SKM-1 (cell line): Measurements from ENCODE around the gene CAPRIN1.
"Not testable (repeated sequence)": the region's sequence is repeated elsewhere in the genome, so short reads cannot be mapped to it uniquely, and the experiment has no call there.

ENCODE experiments used
- DNase-seq: peaks from one replicate; lab custom pipeline; 2025; ENCODE audit not compliant: unreplicated experiment; lab: John Stamatoyannopoulos, UW

Gene CAPRIN1

DNA sequence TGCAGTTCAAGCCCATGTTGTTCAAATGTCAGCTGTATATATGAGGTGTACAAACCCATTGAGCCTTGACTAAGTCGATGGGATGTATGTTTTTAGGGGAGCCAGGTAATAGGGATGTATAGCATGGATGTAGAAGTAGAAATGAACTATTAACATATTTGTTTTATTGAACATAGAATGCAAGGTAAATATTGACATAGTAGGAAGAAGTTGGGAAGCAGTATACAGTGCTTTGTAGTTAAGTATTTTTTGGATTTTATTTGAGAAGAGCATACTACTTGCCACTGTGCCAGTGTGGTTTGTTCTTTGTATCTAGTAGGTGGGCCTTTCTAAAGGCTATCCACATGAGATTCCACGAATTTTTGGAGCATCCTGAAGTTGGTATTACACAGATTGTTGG lies 33.1 kb downstream of the CAPRIN1 start:
- no peak for DNase-seq

GRCh38 chr11:34086554-34087283 lies 35.2 kb downstream of the CAPRIN1 start:
- DNase-seq = no peak

DNA sequence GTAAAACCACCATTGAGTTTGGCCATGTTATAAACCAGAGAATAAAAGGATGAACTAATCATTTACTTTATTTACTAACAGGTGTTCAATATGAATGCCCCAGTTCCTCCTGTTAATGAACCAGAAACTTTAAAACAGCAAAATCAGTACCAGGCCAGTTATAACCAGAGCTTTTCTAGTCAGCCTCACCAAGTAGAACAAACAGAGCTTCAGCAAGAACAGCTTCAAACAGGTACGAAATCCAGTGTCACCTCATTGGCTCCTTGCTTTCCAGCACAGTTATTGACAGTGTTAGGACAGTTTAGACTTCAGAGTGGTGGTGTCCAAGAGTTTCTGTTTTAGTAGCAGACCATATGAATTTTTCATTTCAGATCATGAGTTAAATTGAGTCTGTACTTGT lies 40.3 kb downstream of the CAPRIN1 start:
- no peak for DNase-seq

DNA sequence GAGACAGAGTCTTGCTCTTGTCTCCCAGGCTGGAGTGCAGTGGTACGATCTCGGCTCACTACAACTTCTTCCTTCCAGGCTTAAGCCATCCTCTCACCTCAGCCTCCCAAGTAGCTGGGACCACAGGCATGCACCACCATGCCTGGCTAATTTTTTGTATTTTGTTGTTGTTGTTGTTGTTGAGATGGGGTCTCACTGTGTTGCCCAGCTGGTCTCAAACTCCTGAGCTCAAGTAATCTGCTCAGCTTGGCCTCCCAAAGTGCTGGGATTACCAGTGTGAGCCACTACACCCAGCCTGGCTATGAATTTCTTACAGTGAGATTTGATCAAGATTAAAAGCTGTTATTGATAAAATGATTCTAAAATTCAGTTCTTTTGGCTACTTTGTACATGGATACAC lies 43.4 kb downstream of the CAPRIN1 start:
- DNase-seq = not testable (repeated sequence)

- no peak for DNase-seq
Observed at GRCh38 chr11:34098813-34099212, 47.3 kb downstream of the CAPRIN1 start.

DNA sequence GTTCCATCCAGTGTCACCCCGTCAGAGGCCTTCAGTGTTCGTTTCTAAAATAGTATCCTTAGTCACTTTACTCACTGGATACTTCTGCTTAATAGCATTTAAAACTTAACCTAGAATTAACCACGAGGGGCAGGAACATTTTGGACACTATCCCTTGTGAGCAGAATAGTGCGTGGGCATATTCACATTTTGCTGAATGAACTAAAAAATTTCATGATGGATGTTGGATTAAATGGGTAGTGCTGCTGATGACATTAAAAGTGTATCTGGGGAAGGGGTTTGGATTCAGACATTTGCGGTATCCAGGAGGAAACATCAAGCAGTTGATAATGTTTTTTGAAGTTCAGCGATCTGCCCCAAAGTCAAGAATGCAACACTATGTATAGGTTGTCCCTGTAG lies 53.1 kb downstream of the CAPRIN1 start:
- no peak for DNase-seq

DNA sequence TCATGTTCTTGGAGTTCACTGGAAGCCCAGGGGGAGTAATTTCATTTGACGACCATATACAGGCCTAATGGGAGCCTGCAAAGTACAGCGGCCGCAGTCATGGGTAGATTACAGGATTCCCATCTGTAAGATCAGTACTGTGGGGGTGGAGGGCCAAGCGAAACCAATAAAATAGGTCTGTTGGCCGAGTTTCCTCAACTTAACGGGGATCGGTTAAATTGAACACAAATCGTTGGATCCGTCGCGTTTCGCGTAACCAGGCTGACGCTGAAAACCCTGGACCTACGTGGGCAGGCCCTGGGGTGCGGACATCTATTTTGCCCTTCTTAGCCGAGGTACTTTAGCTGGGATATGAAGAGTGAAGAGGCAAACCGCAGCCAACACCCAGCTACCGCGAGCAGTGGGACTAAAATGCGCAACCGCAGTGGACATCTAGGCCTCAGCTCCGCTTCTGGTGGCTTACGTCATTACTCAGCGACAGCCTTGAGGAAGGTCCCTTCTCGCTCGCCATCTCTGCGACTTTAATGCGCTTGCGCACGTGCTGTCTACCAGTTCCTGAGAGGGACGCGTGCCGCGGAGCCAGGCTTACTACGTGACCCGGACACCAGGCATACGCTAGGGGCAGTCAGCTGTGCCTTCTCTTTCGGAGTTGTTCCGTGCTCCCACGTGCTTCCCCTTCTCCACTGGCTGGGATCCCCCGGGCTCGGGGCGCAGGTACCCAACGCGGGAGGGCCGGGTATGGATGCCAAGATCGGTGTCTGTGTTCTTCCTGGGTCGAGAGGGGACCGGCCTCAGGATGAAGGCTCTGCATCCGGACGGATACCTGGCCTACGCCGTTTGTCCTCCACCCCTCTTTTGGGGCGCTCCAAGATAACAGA lies 53.8 kb downstream of the CAPRIN1 start, which contains the start of gene NAT10:
Gene NAT10, plus strand, starts transcription at position 551 of the 878 bp plus-strand sequence. CDS start 2,597 bp downstream, outside the sequence.
- peak; percentile 97 for DNase-seq

- no peak for DNase-seq
Observed at GRCh38 chr11:34105957-34106504, 54.5 kb downstream of the CAPRIN1 start.

- no peak for DNase-seq
Observed at GRCh38 chr11:34111722-34112270, 60.3 kb downstream of the CAPRIN1 start.

DNA sequence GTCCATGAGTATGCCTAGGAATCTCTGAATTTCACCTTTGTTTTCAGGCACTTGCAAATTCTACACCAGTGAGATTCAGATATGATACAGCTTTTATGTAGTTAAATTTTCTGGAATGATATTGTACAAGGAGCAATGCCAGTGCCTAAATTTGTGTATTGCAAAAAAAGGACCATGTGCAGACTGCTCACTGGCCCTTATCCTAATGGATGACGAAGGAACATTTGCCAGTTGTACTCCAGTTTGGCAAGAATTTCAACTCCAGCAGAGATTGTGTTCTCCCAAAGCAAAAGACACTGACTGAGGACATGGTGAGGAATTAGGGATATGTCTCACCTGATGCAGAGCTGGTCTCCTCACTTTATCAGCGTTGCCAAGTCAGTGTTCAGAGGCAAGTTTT lies 62.5 kb downstream of the CAPRIN1 start:
- DNase-seq = no peak

DNA sequence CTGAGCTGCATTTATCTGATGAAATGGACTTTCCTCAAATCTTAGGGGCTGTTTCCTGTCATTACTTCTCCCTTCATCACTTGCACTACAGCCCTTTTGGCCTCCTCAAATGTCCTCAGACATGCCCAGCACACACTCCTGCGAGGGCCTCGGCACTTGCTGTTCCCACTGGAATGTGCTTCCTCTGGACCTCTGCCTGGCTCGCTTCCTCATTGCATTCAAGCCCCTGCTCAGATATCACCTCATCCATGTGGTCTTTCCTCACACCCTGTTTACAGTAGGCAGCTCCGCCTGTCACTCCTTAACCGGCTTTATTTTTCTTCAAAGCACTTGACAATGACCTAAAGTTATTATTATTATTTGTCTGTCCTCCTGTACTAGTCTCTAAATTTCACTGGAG lies 62.9 kb downstream of the CAPRIN1 start:
- DNase-seq = no peak

DNA sequence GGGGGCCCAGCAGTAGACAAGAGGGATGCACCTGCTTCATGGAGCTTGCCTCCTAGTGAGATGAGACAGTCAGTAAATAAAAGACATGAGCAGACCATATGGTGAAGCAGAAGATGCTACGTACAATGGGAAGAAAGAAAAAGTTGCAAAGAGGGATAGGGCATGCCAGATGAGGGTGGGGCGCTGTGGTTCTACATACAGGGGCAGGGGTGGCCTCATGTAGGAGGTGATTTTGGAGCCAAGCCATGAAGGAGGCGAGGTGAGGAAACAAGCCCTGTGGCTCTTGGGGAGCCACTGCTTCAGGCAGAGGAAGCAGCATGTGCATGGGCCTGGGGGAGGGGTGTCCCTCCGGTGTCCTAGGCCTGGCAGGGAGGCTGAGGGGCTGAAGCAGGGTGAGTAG lies 69.1 kb downstream of the CAPRIN1 start:
- DNase-seq = no peak

- DNase-seq = no peak
Observed at GRCh38 chr11:34124885-34125668, 73.5 kb downstream of the CAPRIN1 start.

GRCh38 chr11:34126959-34127848 lies 75.7 kb downstream of the CAPRIN1 start:
- DNase-seq = no peak

- DNase-seq = no peak
Observed at GRCh38 chr11:34128824-34129223, 77.3 kb downstream of the CAPRIN1 start.

GRCh38 chr11:34132261-34132965 lies 80.9 kb downstream of the CAPRIN1 start:
- no peak for DNase-seq

DNA sequence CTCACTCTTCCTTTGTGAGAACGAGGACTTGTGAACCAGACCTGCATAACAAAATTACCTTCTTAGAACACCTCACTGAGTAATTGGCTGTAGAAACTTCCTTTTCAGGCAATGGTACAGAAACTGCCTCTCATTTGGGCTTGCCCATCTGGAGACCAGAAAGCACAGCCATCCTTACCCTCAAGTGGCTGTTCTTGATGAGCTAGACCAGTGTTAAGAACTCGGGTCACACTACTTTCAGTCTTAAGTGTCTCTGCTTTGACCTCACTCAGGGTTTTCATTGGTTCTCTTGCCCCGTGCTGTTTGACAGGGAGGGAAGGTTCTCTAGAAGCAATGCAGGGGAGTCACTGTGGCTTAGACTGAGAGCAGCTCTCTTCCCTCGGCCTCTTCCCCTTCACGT lies 83.2 kb downstream of the CAPRIN1 start:
- DNase-seq = no peak

DNA sequence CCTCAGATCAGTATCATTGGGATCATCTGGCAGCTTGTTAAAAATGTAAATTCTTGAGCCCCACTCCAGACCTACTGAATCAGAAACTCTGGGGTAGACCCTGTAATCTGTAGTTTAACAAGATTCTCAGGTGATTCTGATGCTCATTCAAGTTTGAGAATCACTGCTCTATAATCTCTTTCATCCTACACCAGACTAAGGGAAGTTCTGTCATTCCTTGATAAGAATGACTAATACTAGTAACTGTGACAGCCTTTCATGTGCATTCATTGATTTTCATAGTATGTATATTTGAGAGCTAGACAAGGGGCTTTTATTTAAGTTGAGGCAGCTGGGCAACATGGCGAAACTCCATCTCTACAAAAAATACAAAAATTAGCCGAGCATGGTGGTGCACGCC lies 83.9 kb downstream of the CAPRIN1 start:
- DNase-seq = no peak

DNA sequence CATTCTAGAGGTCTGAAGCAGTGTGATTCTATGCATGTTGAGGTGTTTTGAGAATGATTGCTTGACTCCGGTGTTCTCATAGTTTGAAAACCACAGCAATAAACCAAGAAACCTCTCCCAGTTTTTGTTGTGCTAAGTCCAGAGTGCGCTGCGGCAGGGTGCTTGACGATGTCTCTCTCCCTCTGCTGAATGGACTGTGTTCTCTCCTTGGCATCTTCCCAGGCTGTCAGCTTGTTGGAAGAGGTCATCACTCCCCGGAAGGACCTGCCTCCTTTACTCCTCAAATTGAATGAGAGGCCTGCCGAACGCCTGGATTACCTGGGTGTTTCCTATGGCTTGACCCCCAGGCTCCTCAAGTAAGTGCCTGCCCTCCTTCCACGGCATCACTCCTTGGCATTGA lies 84.9 kb downstream of the CAPRIN1 start:
- no peak for DNase-seq
